Neural cell (in vitro differentiated cells): Measurements from ENCODE around the gene HEPACAM2. TPM values are rescaled to one million over a fixed set of nuclear protein-coding genes. Genes with fewer than 3 reads are reported as not detected.

ENCODE experiments used
- H2AFZ ChIP-seq: fragments of 200-600, 300-800 bp; sonication (generic), shearing (Covaris generic); 2 replicates; pipeline ENCODE4 v1.6.0; 2014; ENCODE audit warnings: low read depth, mild to moderate bottlenecking, antibody characterized with exemption, low read length, moderate library complexity
- H3F3A ChIP-seq: fragments of 200-600 bp; shearing (Covaris generic); 2 replicates; pipeline ENCODE4 v1.6.1; 2016; ENCODE audit warnings: mild to moderate bottlenecking, moderate library complexity, mixed read lengths, antibody characterized with exemption, low read length; ENCODE audit not compliant: insufficient read depth, poor library complexity, severe bottlenecking
- H3K27ac ChIP-seq: fragments of 200-600, 300-800 bp; sonication (generic), shearing (Covaris generic); 2 replicates; pipeline ENCODE4 v1.5.1; 2014; ENCODE audit warnings: mild to moderate bottlenecking, low read length, moderate library complexity
- H3K27me3 ChIP-seq: fragments of 300-800, 200-600 bp; sonication (generic), shearing (Covaris generic); 2 replicates; pipeline ENCODE4 v1.6.0; 2014; ENCODE audit warnings: mild to moderate bottlenecking, low read depth, low read length, moderate library complexity; ENCODE audit not compliant: insufficient read depth
- H3K36me3 ChIP-seq: fragments of 300-800, 200-600 bp; sonication (generic), shearing (Covaris generic); 2 replicates; pipeline ENCODE4 v1.5.1; 2014; ENCODE audit warnings: mild to moderate bottlenecking, antibody characterized with exemption, low read length, moderate library complexity; ENCODE audit not compliant: insufficient read depth
- H3K4me2 ChIP-seq: fragments of 300-800, 200-600 bp; sonication (generic), shearing (Covaris generic); 2 replicates; pipeline ENCODE4 v1.6.0; 2014; ENCODE audit warnings: mild to moderate bottlenecking, low read length
- H3K4me3 ChIP-seq: fragments of 300-800, 200-600 bp; sonication (generic), shearing (Covaris generic); 2 replicates; pipeline ENCODE4 v1.5.1; 2014; ENCODE audit warnings: mild to moderate bottlenecking, low read length, moderate library complexity
- H3K79me2 ChIP-seq: fragments of 200-600 bp; shearing (Covaris generic); replicated peaks from 2 replicates; pipeline ENCODE4 v1.6.0; 2014; ENCODE audit warnings: mild to moderate bottlenecking, low read length, moderate library complexity; ENCODE audit not compliant: insufficient read depth
- H3K9ac ChIP-seq: fragments of 300-800, 200-600 bp; sonication (generic), shearing (Covaris generic); 2 replicates; pipeline ENCODE4 v1.6.1; 2016; ENCODE audit warnings: mild to moderate bottlenecking, low read length, mixed read lengths
- H3K9me2 ChIP-seq: fragments of 200-600 bp; shearing (Covaris generic); 2 replicates; pipeline ENCODE4 v1.6.1; 2016; ENCODE audit warnings: mild to moderate bottlenecking, low read length, mixed read lengths; ENCODE audit not compliant: insufficient read depth
- H3K9me3 ChIP-seq: fragments of 200-600, 300-800 bp; sonication (generic), shearing (Covaris generic); 2 replicates; pipeline ENCODE4 v1.6.1; 2016; ENCODE audit warnings: mild to moderate bottlenecking, mixed run types, low read length, moderate library complexity, mixed read lengths
- H4K20me1 ChIP-seq: fragments of 200-600 bp; shearing (Covaris generic); 2 replicates; pipeline ENCODE4 v1.6.1; 2016; ENCODE audit warnings: mild to moderate bottlenecking, mixed run types; ENCODE audit not compliant: insufficient read depth
- CTCF ChIP-seq: fragments of 450-650 bp; IDR thresholded peaks from 2 replicates; pipeline ENCODE4 v1.5.1; 2014; ENCODE audit warnings: antibody characterized with exemption, mild to moderate bottlenecking, moderate library complexity; ENCODE audit not compliant: poor library complexity, severe bottlenecking
- EP300 ChIP-seq: fragments of 450-650 bp; conservative IDR thresholded peaks from 2 replicates; pipeline ENCODE4 v1.6.1; 2014; ENCODE audit warnings: antibody characterized with exemption, mild to moderate bottlenecking, moderate library complexity; ENCODE audit not compliant: poor library complexity, severe bottlenecking
- EZH2 ChIP-seq: fragments of 200-600, 300-800 bp; shearing (Covaris generic), sonication (generic); IDR thresholded peaks from 2 replicates; pipeline ENCODE4 v1.6.1; 2014; ENCODE audit warnings: antibody characterized with exemption, low read length, borderline replicate concordance, mild to moderate bottlenecking; ENCODE audit not compliant: insufficient read depth, poor library complexity, severe bottlenecking
- MXI1 ChIP-seq: fragments of 450-650 bp; conservative IDR thresholded peaks from 2 replicates; pipeline ENCODE4 v1.6.1; 2014; ENCODE audit warnings: antibody characterized with exemption, mild to moderate bottlenecking; ENCODE audit not compliant: poor library complexity, severe bottlenecking
- POLR2AphosphoS5 ChIP-seq: IDR thresholded peaks from 2 replicates; pipeline ENCODE4 v1.6.1; 2012
- RAD21 ChIP-seq: fragments of 450-650 bp; conservative IDR thresholded peaks from 2 replicates; pipeline ENCODE4 v1.6.1; 2014; ENCODE audit warnings: antibody characterized with exemption, mild to moderate bottlenecking, moderate library complexity
- SMC3 ChIP-seq: fragments of 450-650 bp; conservative IDR thresholded peaks from 2 replicates; pipeline ENCODE4 v1.6.1; 2014; ENCODE audit warnings: antibody characterized with exemption, mild to moderate bottlenecking, moderate library complexity; ENCODE audit not compliant: poor library complexity
- TAF1 ChIP-seq: IDR thresholded peaks from 2 replicates; pipeline ENCODE4 v1.6.1; 2012; ENCODE audit warnings: low read depth
- polyA plus RNA-seq: library from polyadenylated mRNA; depleted of rRNA; stranded (reverse); fragments of >200 nt; gene quantifications from 2 replicates; pipeline ENCODE4 v1.2.3, GENCODE V29; 2014
- TF ChIP-seq, protein P1 (sequence below): IDR thresholded peaks from 2 replicates; pipeline ENCODE4 v1.6.1; 2012; ENCODE audit warnings: borderline replicate concordance

The HEPACAM2 gene
- polyA plus RNA-seq, 1 donor from 2014 or later: 0.35 TPM

GRCh38 chr7:93211228-93211818 lies 14.9 kb downstream of the HEPACAM2 start:
- Histone ChIP-seq H3K27me3 (no peaks in the 10 kb centered on the region), H3K4me2 (no peak overlapping the region), H3K36me3 (no peaks in the 10 kb centered on the region), H2AFZ (no peak overlapping the region), H3K9me2 (no peaks in the 10 kb centered on the region), H4K20me1 (no peaks in the 10 kb centered on the region), H3F3A (no peaks in the 10 kb centered on the region), H3K79me2 (no peaks in the 10 kb centered on the region), H3K4me3 (no peak overlapping the region), H3K9me3 (no peaks in the 10 kb centered on the region), H3K9ac (no peak overlapping the region), H3K27ac (no peak overlapping the region)
- no peak for TF ChIP-seq SMC3
- TF ChIP-seq, protein P1, sequence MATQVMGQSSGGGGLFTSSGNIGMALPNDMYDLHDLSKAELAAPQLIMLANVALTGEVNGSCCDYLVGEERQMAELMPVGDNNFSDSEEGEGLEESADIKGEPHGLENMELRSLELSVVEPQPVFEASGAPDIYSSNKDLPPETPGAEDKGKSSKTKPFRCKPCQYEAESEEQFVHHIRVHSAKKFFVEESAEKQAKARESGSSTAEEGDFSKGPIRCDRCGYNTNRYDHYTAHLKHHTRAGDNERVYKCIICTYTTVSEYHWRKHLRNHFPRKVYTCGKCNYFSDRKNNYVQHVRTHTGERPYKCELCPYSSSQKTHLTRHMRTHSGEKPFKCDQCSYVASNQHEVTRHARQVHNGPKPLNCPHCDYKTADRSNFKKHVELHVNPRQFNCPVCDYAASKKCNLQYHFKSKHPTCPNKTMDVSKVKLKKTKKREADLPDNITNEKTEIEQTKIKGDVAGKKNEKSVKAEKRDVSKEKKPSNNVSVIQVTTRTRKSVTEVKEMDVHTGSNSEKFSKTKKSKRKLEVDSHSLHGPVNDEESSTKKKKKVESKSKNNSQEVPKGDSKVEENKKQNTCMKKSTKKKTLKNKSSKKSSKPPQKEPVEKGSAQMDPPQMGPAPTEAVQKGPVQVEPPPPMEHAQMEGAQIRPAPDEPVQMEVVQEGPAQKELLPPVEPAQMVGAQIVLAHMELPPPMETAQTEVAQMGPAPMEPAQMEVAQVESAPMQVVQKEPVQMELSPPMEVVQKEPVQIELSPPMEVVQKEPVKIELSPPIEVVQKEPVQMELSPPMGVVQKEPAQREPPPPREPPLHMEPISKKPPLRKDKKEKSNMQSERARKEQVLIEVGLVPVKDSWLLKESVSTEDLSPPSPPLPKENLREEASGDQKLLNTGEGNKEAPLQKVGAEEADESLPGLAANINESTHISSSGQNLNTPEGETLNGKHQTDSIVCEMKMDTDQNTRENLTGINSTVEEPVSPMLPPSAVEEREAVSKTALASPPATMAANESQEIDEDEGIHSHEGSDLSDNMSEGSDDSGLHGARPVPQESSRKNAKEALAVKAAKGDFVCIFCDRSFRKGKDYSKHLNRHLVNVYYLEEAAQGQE: no peak
- no peak for TF ChIP-seq CTCF
- no peak for TF ChIP-seq EZH2

GRCh38 chr7:93205046-93205445 lies 21.2 kb downstream of the HEPACAM2 start:
- H3K36me3 ChIP-seq: no peaks in the 10 kb centered on the region
- H3K27me3 ChIP-seq: no peaks in the 10 kb centered on the region

More at GRCh38 chr7:93205046-93205445, 21.2 kb downstream of the HEPACAM2 start:
- Histone ChIP-seq H3F3A (no peaks in the 10 kb centered on the region), H3K9ac (no peak overlapping the region), H4K20me1 (no peaks in the 10 kb centered on the region), H3K4me2 (no peak overlapping the region), H3K9me2 (no peaks in the 10 kb centered on the region), H3K27ac (no peak overlapping the region), H3K4me3 (no peak overlapping the region), H3K9me3 (no peaks in the 10 kb centered on the region), H2AFZ (no peak overlapping the region), H3K79me2 (no peaks in the 10 kb centered on the region)
- TF ChIP-seq MXI1 (no peak), TAF1 (no peak), POLR2AphosphoS5 (no peak), SMC3 (no peak), CTCF (no peak), RAD21 (no peak), EP300 (no peak), EZH2 (no peak)
- TF ChIP-seq, protein P1: no peak
